GM21723 (cell line): Measurements from ENCODE around the gene LYZ.

Experiments used
- ATAC-seq: cut with Tn5 transposase; IDR thresholded peaks from one replicate; pipeline ENCODE4 v1.9.1; 2021; ENCODE audit warnings: mild to moderate bottlenecking, moderate library complexity; ENCODE audit not compliant: unreplicated experiment

LYZ gene

DNA sequence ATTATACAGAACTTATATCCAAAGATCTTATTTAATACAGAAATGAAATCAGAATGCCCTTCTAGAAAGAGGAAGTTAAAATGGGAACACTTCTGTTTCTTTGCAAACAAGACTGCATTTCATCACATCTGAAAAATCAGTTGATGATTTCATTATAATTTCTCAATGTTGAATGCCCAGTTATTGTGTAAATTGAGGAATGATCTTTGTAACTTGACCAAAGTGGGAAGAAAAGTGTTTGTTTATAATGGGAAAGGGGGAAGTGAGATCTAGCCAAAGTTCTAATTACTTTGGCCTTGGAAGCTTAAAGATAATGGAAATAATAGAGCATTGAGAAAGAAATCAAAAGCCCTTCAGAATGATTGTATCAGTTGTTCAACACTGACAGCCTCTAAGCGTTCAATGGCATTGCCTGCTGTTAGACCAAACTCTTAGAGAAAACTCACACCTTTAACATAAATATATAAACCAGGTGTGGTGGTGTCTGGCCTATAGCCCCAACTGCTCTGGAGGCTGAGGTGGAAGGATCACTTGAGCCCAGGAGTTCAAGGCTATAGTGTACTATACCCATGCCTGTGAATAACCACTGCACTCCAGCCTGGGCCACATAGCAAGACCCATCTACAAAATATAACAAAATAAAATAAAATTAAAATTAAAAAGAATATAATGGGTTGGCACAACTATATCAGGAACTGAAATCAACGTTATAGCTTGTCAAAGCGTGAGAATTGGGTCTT lies 9.9 kb upstream of the LYZ start:
- no peak for ATAC-seq

DNA sequence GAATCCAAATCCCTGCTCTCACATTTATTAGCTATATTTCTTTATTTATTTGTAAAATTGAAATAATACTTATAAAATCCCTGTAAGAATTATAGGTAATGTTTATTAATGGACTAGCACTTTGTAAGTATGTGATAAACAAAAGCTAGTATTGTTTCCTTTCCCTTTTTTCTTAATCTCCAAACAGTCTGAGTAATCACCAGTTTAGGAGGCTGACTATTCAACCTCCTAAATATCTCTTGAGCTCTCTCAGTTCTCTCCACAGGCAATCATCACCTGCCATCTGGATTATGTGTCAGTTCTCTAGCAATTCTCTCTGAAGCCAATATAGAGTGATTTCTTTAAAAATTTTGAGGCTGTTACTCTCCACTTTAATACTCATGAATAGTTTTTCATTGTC lies 9.2 kb upstream of the LYZ start:
- no peak for ATAC-seq

DNA sequence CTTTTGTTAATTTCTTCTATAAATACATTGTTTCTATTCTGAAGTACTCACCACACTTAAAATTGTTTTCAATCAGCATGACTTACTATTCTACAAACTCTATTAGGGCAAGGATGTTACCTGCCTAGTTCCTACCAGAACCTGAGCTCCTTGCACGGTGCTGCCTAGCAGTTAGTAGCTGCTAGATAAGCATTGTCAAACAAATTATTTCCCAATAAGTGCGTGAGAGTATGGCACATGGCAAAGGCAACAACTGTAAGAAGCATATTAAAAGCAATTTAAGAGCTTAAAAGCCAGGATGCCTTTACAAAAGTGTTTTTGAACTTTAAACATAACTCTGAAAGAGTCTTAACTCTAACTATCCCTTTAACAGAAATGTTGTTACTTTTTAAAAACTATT lies 8.2 kb upstream of the LYZ start:
- no peak for ATAC-seq

DNA sequence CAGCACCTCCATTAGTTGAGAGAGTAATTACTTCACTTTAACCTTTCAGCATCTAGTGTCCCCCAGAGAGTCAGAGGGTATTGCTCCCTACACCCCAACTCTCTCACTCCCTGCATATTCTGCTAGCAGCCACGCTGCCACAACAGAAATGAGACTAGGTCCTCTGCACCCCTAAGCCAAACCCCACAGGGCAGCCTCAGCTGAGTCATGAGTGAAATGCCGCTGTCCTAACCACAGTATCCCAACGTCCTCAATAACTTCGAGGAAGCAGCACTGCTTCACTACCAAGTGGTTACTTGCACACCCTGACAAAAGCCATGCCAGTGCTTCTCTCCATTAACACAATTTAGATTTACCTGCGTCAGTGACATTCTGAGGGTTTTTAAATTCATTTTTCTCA lies 6.9 kb upstream of the LYZ start:
- ATAC-seq: no peak

DNA sequence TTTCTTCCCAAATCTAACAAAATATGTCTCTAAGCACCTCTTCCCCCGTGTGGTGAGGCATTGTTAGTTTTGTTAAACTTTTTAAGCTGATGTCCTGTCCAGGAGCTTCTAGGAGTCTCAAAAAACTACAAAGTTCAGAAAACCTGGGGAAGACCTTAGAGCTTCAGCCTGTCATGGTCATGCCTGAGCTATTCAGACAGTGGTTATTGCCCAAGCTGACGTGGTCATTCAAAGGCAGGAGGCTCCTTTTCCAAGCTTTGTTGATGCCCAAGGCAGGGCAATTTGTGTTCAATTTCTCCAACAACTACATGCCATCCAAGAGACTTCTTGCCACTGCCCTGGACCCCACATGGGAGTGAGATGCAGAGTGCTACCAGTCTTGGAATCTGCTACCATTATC lies 5.8 kb upstream of the LYZ start:
- ATAC-seq: no peak

DNA sequence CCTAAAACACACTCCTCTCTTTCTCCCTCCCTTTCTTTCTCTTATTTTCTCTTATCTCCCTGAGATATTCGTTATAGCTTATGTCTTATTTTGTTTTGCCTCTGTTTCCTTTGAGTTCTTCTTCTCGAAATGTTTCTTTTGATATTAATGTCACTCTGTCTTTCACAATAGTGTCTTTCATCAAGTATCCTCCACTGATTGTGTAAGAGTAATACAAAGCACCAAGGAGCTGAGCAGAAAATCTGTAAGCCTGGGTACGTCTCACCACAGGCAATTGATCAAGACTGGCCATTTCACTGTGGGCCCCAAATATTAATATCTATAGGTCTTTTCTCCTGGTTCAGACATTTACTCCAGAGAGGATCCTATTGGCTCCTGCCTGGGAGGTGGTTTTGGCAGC lies 4.8 kb upstream of the LYZ start:
- ATAC-seq: no peak

DNA sequence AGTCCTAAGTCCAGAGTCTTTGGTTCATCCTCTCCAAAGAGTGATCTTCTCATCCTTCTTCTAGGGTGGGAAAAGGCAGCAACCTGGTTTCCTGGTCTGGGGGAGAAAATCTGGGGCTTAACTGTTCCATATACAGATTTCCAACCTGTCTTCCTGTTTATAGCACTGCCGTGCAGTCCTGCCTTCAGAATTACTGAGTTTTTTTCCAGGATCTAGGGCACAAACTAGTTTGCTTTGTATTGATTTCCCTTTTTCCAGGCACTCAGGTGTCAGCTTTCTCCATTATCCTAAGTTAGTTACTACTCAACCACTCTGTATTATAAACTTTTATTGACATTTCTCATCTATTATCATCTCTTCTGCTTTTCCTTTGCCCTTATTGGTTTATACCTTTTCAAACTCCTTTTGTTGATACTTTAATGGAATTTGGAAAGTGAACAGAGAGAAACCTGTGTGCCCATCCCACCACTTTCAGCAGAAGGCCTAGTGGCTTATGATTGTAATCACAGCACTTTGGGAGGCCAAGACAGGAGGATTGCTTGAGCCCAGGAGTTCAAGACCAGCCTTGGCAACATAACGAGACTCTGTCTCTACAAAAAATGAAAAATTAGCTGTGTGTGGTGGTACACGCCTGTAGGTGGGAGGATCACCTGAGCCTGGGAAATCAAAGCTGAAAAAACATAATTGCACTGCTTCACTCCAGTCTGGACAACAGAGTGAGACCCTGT lies 4.1 kb upstream of the LYZ start:
- no peak for ATAC-seq

DNA sequence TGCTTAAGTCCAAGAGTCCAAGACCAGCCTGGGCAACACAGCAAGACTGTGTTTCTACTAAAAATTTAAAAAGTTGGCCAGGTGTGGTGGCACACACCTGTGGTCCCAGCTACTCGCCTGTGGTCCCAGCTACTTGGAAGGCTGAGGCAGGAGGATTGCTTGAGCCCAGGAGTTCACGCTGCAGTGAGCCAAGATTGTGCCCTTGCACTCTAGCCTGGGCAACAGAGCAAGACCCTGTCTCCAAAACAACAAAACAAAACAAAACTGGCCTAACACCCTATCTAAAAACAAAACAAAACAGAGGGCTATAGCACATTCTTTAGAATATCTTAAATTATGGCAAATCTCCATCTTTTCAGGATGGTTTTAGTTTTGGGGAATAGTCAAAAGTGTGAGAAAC lies 3.1 kb upstream of the LYZ start:
- ATAC-seq: no peak

DNA sequence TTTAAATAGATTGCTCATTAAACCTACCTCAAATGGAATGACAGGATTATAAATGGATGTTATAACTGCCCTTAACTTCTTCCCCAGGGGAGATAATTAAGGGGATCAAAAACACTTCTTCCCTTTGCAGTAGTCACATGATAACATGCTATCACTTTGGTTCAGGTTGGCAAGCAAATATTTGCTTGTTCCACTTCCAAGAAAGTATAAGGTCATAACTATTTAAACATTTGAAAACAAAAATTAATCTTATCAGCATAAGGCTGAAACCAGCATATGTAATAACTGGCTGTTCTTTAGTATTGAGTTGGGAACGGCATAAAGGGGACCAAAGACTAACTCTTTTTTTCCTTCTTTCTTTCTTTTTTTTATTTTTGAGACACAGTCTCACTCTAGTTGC lies 2.4 kb upstream of the LYZ start:
- no peak for ATAC-seq

DNA sequence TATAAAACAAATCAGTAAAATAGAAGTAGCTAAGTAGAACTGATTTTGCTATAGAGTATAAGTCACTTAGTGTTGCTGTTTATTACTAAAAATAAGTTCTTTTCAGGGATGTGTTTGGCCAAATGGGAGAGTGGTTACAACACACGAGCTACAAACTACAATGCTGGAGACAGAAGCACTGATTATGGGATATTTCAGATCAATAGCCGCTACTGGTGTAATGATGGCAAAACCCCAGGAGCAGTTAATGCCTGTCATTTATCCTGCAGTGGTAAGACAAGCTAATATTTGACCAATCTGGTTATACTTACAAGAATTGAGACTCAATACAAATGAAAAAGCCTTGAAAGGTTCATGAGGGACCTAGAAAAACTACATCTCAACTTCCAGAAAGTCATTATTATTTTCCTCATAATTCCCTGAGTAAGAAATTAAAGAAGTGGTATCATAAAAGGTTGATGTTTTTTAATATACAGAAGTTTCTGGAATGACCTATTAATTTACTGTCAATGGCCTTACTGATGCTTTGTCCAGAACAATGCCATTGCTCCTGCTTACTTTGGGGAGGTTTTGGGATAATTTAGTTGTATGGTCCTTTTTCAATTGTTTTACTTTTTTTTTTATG lies 1.9 kb downstream of the LYZ start:
- ATAC-seq: no peak

DNA sequence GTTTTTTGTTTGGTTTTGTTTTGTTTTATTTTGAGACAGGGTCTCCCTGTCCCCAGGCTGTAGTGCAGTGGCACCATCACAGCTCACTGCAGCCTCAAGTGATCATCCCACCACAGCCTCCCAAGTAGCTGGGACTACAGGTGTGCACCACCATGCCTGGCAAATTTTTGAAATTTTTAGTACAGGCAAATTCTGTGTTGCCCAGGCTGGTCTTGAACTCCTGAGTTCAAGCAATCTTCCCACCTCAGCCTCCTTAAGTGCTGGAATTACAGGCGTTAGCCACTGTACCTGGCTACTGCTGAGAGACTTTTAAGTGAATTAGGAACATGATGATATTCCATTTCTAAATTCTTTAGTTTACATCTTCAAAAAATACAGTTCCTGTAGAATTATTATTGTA lies 2.6 kb downstream of the LYZ start:
- no peak for ATAC-seq

DNA sequence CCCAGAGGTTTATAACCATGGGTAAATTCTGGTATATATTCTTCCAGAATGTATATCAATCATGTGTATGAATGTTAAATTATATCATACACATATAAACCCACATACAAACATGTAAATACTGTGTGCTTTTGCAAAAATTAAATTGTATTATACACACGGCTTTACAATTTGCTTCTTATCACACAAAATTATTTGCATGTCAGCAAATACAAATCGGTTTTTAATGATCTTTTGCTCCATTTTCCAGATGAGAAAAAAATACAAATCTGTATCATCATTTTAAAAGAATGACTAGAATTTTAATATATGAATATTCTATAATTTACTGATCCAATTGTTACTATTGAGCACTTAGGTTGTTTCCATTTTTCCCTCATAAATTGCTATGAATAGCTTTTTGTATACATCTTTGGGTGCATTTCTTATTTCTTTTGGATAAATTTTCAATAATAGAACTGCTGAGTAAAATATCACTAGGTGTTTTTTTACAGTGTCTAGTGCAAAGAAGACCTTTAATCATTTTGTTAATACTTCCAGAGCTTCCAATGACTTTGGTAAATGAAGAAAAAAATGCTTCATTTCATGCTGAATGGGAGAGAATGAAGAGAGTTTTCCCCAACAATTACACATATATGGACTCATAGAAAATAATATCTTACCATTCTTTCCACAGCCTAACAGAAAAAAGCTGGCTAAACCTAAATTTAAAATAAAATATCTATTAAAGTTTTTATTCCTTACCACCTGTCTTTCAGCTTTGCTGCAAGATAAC lies 3.5 kb downstream of the LYZ start:
- no peak for ATAC-seq

DNA sequence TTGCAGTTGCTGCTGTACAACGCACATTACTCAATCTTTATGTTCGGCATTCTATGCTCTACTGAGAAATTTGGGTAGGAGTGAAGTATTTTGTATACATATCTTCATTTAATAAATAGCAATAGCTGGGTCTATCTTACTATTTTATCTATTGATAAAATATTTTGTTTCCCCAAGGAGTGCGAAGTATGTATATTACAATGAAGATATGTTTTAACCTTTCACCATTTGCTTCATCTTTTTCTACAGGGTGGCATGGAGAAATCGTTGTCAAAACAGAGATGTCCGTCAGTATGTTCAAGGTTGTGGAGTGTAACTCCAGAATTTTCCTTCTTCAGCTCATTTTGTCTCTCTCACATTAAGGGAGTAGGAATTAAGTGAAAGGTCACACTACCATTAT lies 4.7 kb downstream of the LYZ start:
- no peak for ATAC-seq

DNA sequence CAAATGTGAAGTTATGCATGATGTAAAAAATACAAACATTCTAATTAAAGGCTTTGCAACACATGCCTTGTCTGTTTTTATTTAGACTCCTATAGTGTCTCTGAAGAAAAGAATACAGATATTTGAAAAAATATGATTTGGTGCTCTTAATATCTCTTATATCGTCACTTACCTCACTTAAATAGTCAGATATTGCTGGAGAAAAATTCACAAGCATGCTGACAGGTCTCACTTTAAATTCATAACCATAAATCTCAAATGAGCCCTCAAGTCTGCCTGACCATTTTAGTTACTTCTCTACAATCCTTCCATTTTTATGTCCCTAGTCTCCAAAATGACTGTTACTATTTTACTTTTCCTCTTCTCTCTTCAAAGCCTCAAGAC lies 6.0 kb downstream of the LYZ start:
- ATAC-seq: no peak

DNA sequence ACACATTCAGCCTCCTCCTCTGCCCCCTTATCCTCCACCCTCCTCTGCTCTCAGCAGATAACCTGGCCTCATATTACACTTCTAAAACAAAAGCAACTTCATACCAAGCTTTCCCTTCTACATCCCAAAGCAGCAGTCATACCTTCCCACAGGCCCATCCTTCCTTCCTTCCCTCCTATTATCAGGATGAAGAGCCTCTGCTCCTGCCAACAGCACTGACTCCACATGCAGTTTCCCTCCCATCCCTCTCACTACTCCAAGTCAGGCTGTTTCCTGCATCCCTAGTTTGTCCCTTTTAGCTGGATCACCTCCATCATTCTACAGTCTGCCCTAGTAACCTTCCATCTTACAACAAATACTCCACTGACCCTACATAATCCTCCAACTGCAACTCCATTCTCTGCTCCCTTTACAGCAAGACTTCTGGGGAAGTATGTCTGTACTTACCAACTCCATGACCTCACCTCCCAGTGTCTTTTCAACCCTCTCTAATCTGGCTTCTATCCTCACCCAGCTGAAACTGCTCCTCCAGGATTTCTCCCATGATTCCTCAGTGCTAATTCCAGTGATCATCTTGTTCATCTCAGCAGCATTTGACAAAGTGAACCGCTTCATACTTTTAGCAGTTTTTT lies 6.5 kb downstream of the LYZ start:
- ATAC-seq: no peak

DNA sequence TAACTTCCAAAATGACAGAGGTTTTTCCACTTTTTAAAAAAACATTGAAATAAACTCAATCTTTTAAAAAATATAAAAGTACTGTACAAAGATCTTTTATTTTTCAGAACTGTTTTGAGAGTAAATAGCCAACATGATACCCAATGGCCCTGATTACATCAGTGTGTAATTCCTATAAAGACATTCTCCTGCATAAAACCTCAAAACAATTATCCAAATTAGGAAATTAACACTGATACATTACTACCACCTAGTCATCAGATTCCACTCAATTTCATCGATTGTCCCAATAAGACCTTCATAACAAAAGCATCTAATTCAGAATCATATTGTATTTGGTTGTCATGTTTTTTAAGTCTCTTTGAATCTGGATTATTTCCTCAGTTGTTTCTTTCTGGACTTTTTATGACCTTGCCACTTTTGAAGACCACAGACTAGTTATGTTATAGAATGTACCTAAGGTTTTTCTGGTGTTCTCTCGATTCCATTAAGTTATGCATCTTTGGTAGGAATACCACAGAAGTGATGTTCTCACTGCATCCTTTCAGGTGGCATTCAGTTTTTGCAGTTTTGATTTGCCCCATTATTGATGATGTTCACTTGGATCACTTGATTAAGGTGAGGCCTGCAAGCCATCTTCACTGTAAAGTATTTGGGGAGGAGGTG lies 7.3 kb downstream of the LYZ start:
- ATAC-seq: no peak

DNA sequence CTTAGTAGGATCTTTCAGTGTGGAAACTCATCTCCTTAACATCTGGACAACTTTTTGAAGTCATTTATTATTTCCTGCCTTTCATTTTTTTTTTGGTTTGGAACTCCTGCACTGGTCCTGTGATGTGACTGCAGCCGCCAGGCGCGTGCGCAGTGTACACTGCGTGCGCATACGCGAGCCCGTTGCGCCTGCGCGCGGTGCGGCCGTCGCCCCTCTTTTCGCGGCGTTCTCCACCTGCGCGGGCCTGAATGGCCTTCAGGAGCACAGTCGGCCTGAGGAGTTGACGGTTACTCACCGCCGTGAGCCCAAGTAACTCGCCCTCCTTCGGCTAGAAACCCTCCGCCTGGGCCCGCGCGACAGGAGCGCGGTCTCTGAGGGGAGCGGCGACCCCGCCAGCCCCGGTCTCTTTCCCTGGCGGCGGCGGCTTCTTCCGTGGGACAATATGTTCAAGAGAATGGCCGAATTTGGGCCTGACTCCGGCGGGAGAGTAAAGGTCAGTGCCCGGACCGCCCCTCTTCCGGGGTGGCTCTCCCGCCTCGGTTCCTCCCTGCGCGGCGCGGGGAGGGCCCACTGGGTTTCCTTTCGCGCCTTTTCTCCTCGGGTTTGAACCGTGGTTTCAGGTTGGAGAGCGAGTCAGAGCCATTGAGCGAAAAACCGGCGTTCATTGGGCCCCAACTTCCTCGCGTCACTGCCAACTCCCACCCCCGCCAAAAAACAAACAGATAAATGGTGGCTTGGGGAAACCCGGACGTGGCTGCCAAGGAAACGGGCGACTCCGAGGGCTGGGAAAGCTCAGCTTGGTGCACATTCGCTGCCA lies 11.6 kb downstream of the LYZ start, which contains the start of gene YEATS4:
YEATS4 (plus strand) TSS at position 213 of the 817 bp plus-strand sequence; CDS start at position 443, 230 bp downstream.
- peak; percentile 83 for ATAC-seq

DNA sequence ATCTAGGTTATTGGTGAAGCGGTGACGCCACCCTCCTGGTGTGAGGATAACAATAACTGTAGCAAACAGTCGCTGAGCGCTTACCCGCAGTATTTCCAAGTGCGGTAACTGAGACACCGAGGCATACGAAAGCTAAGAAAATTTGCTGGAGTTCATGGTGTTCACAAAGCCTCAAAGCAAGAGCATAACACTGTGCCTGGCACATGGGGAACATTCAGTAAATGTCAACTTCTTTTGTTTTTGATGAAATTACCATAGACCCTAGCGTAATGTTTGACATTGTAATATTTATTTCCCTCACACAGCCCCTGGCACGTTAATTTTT lies 12.1 kb downstream of the LYZ start:
- ATAC-seq: no peak

DNA sequence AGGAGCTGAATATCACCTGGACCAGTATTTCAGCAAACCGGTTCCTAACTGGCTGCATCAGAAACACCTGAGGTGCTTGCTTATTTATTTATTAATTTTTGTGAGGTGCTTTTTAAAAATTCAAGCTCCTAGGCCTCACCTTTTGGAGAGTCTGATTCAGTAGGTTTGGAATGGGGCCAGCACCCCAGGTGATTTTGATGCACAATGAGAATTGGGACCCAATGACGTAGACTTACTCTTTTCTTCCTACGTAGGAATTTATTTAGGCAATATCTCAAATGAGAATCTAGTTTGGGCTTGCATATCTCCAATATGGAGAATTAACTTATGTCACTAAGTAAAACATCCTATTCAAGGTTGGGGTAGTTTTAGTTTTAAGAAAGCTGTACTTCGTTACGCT lies 18.6 kb downstream of the LYZ start:
- no peak for ATAC-seq

DNA sequence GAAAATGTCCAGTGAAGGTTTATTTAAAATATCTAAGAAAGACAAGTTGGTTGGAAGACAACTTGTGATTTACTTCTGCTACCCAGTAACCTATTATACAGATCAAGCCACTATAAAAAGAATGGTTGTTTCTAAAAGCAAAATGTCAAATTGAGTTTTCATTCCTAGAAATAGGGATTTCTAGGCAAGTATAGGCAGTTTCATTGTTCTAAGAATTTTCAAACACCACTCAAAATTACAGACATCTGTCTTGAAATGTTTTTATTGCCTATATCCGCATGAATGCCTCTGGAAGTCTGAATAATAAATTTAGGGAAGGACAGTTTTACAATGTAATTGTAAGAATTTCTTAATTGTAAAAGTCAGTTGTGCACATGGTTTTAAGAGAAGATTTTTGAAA lies 20.0 kb downstream of the LYZ start:
- ATAC-seq: no peak
